GM19397 (cell line): ENCODE measurements around the gene TMEM72.
"Not testable (repeated sequence)": the region's sequence is repeated elsewhere in the genome, so short reads cannot be mapped to it uniquely, and the experiment has no call there.

Experiments used
- ATAC-seq: cut with Tn5 transposase; IDR thresholded peaks from one replicate; pipeline ENCODE4 v1.9.1; 2021; ENCODE audit warnings: mild to moderate bottlenecking, moderate library complexity; ENCODE audit not compliant: unreplicated experiment

Gene TMEM72

GRCh38 chr10:44911081-44911540 lies at the start of gene TMEM72:
TMEM72 (plus strand) TSS chr10:44911337; CDS start chr10:44911513, 176 bp downstream.
- no peak for ATAC-seq

- ATAC-seq, result no peak
These were observed 49.0 kb upstream of the TMEM72 start for GRCh38 chr10:44862006-44862751.

DNA sequence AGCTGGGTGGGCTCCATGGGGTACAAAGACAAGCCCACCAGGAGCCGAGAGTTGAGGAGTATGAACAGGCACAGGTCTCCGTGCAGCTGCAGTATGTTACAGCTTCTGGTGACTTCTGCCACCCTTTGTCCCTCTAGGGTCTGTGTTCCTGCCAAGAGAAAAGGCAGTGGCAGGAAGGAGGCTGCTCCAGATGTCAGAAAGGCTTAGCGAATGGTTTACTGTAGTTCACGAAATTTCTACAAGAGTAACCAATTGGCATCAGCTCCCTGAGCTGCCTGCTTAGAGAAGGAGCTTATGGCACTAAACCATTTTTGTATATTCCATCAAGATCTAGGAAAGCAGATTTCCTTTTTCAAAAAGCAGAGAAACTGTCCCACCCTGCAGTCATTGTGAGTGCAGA lies 48.2 kb upstream of the TMEM72 start:
- no peak for ATAC-seq

DNA sequence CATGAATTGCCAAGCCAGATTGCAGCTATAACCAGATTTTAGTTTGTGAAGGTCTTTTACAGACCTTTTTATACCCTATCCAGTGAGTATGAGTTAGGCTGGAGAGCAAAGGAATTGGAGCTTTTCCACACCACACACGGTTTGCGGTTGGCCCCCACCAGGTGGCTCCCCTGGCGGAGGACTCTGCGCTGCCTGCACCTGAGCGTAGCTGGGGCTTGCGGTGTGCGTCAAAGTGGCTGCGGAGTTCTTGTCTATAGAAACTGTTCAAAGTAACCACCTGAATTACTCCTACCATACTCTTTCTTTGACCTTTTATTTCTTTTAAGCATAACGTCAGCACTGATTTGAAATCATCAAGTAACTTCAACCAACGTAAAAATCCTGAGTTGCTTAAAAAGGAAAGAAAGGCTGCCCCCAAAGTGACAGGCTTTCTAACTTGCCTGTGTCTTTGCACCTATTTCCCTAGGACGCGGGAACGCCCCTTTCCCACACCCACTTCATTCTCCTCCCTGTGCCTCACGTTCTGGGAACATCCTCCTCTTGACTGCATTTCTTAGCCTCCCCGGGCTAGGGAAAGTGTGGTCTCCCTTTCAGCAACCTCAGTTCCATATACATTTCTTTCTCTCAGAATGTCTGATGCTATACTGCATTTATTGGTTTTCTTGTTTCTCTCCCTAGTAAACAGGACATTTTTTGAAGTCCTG lies 47.6 kb upstream of the TMEM72 start:
- no peak for ATAC-seq

DNA sequence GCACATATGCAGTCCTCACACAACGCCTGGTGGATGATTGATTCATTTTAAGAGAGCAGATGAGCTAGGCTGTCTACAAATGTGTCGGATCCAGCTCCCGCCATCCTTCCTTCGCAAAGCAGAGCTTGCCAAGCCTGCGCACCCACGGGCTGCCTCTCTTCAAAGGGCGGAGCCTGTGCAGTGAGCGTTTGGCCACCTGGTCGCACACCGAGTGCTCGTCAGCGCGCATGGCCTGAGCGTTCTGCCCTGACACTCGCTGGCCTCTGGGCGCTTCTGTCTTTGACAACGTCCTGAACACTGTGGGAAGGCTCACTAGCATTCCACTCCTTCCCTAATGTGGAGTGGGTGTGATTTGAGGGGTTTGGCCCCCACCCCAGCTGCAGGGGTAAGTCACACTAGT lies 47.1 kb upstream of the TMEM72 start:
- no peak for ATAC-seq

- peak; percentile 91 for ATAC-seq
These were observed 46.4 kb upstream of the TMEM72 start for GRCh38 chr10:44864637-44865288.

- ATAC-seq, result peak; percentile 5
These were observed 45.9 kb upstream of the TMEM72 start for GRCh38 chr10:44865289-44865671.

DNA sequence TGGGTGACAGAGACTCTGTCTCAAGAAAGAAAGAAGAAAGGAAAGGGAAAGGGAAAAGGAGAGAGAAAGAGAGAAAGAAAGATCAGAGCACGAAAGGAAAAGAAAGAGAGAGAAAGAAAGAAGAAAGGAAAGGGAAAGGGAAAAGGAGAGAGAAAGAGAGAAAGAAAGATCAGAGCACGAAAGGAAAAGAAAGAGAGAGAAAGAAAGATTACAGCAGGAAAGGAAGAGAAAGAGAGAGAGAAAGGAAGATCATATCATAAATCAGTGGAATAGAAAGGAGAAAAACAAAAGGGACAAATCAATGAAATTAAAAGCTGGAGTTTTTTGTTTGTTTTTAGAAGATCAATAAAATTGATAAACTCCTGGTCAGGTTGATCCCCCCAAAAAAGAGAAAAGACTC lies 44.8 kb upstream of the TMEM72 start:
- ATAC-seq, result not testable (repeated sequence)

DNA sequence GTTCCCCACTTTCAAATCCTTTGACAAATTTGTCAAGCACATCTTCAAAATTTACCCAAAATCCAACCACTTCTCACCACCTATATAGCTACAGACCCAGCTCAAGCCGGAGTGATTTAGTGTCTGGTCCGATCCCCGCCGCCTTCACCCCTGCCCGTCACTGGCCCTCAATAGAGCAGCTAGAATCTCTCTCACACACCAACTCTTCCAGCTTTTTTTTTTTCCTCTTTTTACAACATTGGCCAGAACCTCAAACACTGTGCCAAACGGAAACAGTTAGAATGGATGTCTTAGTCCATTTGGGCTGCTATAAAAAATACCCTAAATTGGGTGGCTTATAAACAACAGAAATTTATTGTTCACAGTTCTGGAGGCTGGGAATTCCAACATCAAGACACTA lies 41.1 kb upstream of the TMEM72 start:
- no peak for ATAC-seq

DNA sequence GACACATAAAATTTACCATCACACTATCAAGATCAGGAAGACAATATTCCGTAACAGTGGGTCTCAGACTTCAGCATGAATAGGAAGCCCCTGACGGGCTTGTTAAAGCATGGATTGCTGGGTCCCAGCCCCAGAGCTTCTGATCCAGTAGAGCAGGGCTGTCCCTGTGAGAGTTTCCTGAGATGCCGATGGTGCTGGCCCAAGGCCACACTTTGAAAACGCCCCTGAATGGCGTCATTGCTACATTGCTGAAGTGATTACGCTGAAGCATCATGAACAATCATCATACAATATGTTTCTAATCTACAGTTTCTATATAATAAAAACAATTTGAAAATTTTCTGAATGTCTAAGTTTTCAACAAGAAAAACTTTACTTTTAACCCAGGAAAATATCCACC lies 38.0 kb upstream of the TMEM72 start:
- no peak for ATAC-seq

- no peak for ATAC-seq
These were observed 37.0 kb upstream of the TMEM72 start for GRCh38 chr10:44874166-44874565.

DNA sequence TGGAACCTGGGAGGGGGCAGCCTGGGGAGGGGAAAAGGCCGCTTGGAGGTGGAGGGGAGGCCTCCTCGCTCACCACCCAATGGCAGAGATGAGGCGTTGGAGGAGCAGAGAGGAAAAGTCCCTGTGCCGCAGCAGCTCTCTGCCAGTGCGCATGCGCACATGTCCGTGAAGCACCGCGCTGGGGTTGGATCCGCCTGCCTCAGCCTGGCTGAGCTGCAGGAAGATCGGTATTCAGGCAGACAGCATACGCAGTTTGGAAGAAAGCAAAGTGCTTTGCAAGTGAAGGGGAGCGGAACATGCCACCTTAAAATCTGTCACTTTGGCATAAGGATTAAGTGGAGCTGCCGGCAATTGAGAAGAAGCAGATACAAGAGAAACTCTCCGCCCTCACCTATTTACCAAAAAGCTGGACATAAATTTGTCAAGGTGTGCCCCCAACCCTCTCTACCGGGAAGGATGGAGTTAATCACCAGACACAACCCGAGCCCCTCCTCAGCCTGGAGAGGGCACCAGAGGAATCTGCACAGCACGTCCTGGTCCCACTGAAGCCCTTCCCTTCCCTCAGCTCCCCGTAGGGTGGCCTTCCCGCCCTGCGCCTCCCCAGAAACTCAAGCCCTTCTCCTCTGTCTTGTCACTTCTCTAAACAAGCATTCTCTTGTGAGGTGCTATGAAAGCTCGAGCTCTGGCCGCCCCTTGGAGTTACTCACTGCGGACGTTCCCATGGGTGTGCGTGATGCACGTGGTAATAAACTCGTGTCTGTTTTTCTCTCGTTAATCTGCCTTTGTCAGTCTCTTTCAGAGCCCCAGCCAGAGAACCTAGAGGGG lies 32.2 kb upstream of the TMEM72 start:
- peak; percentile 80 for ATAC-seq

DNA sequence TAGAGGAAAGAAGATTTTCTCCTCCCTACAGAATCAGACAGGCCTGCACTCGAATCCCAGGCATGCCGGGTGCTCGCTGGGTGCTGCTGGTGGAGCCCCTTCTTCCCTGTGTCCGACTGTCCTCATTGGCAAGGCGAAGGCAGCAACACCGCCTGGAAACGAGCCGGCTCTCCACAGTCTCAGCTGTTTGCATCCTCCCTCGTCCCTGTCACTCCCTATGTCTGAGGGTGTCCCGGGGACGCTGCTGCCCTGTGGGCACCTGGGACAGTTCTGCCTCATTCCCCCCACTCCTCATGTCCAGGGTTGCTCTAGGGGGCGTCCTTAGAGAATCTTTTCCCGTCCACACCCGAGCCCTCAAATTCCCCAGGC lies 31.6 kb upstream of the TMEM72 start:
- no peak for ATAC-seq

- ATAC-seq, result no peak
These were observed 30.9 kb upstream of the TMEM72 start for GRCh38 chr10:44880090-44880715.

DNA sequence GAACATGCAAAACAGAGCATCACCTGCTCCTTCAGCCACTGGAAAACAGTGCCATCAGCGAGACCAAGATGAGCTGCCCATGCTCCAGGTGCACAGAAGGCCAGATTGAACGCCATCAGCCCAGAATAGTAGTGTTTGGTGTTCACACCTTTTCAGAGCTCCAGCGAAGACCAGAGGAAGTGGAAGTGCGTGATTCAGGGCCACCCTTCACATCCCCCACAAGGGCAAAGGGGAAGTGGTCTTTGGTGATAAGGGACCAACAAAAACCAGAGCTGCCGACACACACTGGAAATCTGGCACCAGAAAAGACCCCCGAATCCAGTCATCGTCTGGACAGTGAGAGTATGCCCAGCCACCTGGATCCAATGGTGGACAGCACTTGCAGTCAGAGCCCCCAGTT lies 29.5 kb upstream of the TMEM72 start:
- no peak for ATAC-seq

DNA sequence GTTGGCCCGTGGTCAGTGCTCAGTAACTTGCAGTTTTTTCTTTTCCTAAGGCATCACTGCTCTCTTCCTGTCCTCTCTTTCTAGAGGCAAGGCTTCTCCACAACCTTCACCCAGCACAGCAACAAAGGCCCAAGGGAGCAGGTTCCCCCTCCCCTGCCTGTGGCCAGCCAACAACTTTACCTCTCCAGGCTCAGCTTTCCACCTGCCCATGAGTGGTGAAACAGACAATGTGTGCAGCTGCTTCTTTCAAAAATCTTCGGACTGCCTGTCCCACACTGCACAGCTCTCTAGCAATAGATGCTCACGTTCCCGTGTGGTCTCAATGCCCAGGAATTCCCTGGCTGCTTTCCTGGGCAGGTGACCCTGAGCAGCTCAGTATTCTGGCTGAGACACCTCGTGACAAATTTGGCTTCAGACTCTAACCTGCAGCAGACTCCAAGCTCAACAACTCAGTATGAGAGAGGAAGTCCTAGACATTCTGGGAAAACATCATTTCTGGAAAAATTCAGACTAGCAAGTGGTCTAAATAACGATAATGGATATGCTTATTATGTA lies 28.9 kb upstream of the TMEM72 start:
- no peak for ATAC-seq

GRCh38 chr10:44883593-44884331 lies 27.4 kb upstream of the TMEM72 start:
- no peak for ATAC-seq

GRCh38 chr10:44885710-44886109 lies 25.4 kb upstream of the TMEM72 start:
- no peak for ATAC-seq

DNA sequence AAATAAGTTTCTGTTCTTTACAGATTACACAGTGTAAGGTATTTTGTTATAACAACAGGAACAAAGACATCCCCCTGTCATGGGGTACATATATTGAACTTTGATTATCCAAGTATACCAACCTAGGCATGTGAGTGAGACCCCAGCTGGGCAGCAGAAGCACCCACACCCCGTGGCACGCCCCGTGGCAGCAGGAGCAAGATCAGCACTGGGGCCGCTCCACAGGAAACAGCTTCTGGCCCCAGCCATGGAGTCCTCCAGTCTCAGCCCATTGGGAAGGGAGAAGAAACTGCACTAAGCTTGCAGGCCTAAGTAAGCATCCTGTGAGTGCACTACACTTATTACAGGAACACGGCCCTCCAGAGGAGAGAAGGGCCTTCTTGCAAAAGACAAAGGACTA lies 24.2 kb upstream of the TMEM72 start:
- no peak for ATAC-seq

DNA sequence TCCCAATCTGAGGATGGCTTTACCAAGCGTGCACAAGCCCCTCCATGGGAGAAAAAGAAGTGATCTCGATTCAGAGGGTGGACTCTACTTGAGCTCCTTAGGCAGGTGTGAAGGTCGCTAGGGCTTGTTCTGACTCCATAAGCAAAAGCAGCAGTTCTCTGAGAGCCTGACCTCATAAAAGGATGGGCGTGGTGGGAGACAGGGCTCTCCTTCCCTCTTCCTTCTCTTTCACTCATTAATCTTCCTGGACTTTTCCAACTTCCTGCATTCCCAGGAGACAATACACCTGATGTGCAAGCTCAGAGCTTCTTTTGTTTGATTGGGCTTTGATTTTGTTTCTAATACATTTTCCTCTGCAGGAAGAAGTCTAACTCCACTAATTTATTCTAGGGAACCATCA lies 22.3 kb upstream of the TMEM72 start:
- no peak for ATAC-seq
